Hepatocyte (in vitro differentiated cells): ENCODE data around the gene MAN2A1.

Experiments
- CTCF ChIP-seq: fragments of 200-600 bp; sonication (generic); IDR thresholded peaks from 2 replicates; pipeline ENCODE4 v1.5.1; 2016; ENCODE audit warnings: antibody characterized with exemption, mild to moderate bottlenecking; ENCODE audit not compliant: poor library complexity
- EZH2 ChIP-seq: fragments of 200-600 bp; sonication (generic); IDR thresholded peaks from 2 replicates; pipeline ENCODE4 v1.6.1; 2016; ENCODE audit warnings: antibody characterized with exemption, mild to moderate bottlenecking, borderline replicate concordance
- EZH2phosphoT487 ChIP-seq: fragments of 200-600 bp; sonication (generic); IDR thresholded peaks from one replicate; pipeline ENCODE4 v1.6.1; 2018; ENCODE audit warnings: antibody characterized with exemption, mild to moderate bottlenecking, low read depth, moderate library complexity; ENCODE audit not compliant: unreplicated experiment, severe bottlenecking

GRCh38 chr5:109656829-109657228 lies 32.9 kb upstream of the MAN2A1 start:
- TF ChIP-seq CTCF (no peak), EZH2 (no peak), EZH2phosphoT487 (no peak)
